Keratinocyte (primary cell): ENCODE results near the gene IFRD2. TPM values are rescaled to one million over a fixed set of nuclear protein-coding genes. Genes with fewer than 3 reads are reported as not detected.

Source experiments
- DNase-seq: peaks from one replicate; pipeline ENCODE4 v3.0.0-alpha.2; 2011; ENCODE audit warnings: low read depth, missing footprints, low spot score
- FAIRE-seq: peaks from 2 replicates; lab custom pipeline; 2011; peaks lifted over from hg19 to GRCh38; lab: Jason Lieb, UNC
- H2AFZ ChIP-seq: 2 replicates; pipeline ENCODE4 v1.6.0; 2012; ENCODE audit warnings: low read length, control low read depth, inconsistent platforms; ENCODE audit not compliant: control insufficient read depth
- H3K27ac ChIP-seq: 2 replicates; pipeline ENCODE4 v1.5.1; 2011; ENCODE audit warnings: low read length; ENCODE audit not compliant: control insufficient read depth, insufficient read depth
- H3K27me3 ChIP-seq: 3 replicates; pipeline ENCODE4 v1.6.0; 2011; ENCODE audit warnings: low read length; ENCODE audit not compliant: control insufficient read depth, insufficient read depth; ENCODE audit errors: extremely low read depth
- H3K36me3 ChIP-seq, 2 experiments: 2 replicates in 1 of 2; 3 replicates in 1 of 2; pipeline ENCODE4 v1.5.1; 2011; ENCODE audit warnings: low read length in 2 of 2, mild to moderate bottlenecking in 1 of 2; ENCODE audit not compliant: control insufficient read depth in 2 of 2, insufficient read depth in 2 of 2; ENCODE audit errors: extremely low read depth in 1 of 2
- H3K4me1 ChIP-seq: 3 replicates; pipeline ENCODE4 v1.5.1; 2011; ENCODE audit warnings: low read length; ENCODE audit not compliant: control insufficient read depth, insufficient read depth; ENCODE audit errors: extremely low read depth
- H3K4me2 ChIP-seq: 3 replicates; pipeline ENCODE4 v1.6.0; 2011; ENCODE audit warnings: low read depth, low read length; ENCODE audit not compliant: control insufficient read depth, insufficient read depth; ENCODE audit errors: extremely low read depth
- H3K4me3 ChIP-seq, 3 experiments: fragments of 200-600 bp in 1 of 3; sonication (generic) in 1 of 3; 2 replicates in 2 of 3; 3 replicates in 1 of 3; pipeline ENCODE4 v1.5.1; 2011 to 2016; ENCODE audit warnings: low read length in 3 of 3, mild to moderate bottlenecking in 3 of 3, control low read depth in 2 of 3, inconsistent platforms in 1 of 3, low read depth in 1 of 3, mixed read lengths in 1 of 3, mixed run types in 1 of 3, moderate library complexity in 1 of 3; ENCODE audit not compliant: control insufficient read depth in 2 of 3, insufficient read depth in 2 of 3; ENCODE audit errors: extremely low read depth in 1 of 3
- H3K79me2 ChIP-seq: 2 replicates; pipeline ENCODE4 v1.6.0; 2012; ENCODE audit warnings: low read length; ENCODE audit not compliant: control insufficient read depth, insufficient read depth
- H3K9ac ChIP-seq: 3 replicates; pipeline ENCODE4 v1.6.0; 2011; ENCODE audit warnings: low read length; ENCODE audit not compliant: control insufficient read depth, insufficient read depth; ENCODE audit errors: extremely low read depth
- H3K9me1 ChIP-seq: 3 replicates; pipeline ENCODE4 v1.6.0; 2011; ENCODE audit warnings: low read length; ENCODE audit not compliant: control insufficient read depth, insufficient read depth; ENCODE audit errors: extremely low read depth
- H3K9me3 ChIP-seq: 2 replicates; pipeline ENCODE4 v1.5.1; 2012; ENCODE audit warnings: low read depth, low read length; ENCODE audit not compliant: control insufficient read depth
- H4K20me1 ChIP-seq: 3 replicates; pipeline ENCODE4 v1.6.0; 2011; ENCODE audit warnings: low read length; ENCODE audit not compliant: control insufficient read depth, insufficient read depth; ENCODE audit errors: extremely low read depth
- EZH2 ChIP-seq: IDR thresholded peaks from one replicate; pipeline ENCODE4 v1.6.1; 2012; ENCODE audit warnings: inconsistent platforms, mild to moderate bottlenecking, low read length, moderate library complexity
- dilution Hi-C: fragments of 300-500 bp; cut with MboI; formaldehyde crosslinking; loops from one replicate; pipeline ENCODE4 v1.7.0; 2020; ENCODE audit warnings: low sequenced_read_pairs; ENCODE audit not compliant: extremely low pct_ligation_motif_present
- polyA plus RNA-seq, 5 experiments: library from polyadenylated mRNA; depleted of rRNA in 3 of 5; stranded (reverse) in 3 of 5; stranded (forward) in 1 of 5; unstranded in 1 of 5; fragments of >200 nt; gene quantifications; 1 replicate in 1 of 5; 2 replicates in 3 of 5; 3 replicates in 1 of 5; pipeline versions ENCODE4 v1.2.1 to v1.2.3, GENCODE V29; 2011 to 2012; ENCODE audit warnings: missing spikeins in 2 of 5, low read depth in 1 of 5, low replicate concordance in 1 of 5
- TF ChIP-seq, protein P1 (sequence below), 3 experiments: IDR thresholded peaks in 1 of 3; conservative IDR thresholded peaks in 1 of 3; optimal IDR thresholded peaks in 1 of 3; 2 replicates in 2 of 3; 3 replicates in 1 of 3; pipeline versions ENCODE3 to v1.5.1; 2011; ENCODE audit warnings: low read length in 3 of 3, mild to moderate bottlenecking in 3 of 3, moderate library complexity in 2 of 3, control low read depth in 1 of 3, inconsistent platforms in 1 of 3; ENCODE audit not compliant: insufficient read depth in 2 of 3; ENCODE audit errors: extremely low read depth in 1 of 3

IFRD2 gene
- polyA plus RNA-seq, 1 donor (not counting 4 experiments of a cell fraction or from before 2014, with no cell fraction given) = 50.3 TPM

DNA sequence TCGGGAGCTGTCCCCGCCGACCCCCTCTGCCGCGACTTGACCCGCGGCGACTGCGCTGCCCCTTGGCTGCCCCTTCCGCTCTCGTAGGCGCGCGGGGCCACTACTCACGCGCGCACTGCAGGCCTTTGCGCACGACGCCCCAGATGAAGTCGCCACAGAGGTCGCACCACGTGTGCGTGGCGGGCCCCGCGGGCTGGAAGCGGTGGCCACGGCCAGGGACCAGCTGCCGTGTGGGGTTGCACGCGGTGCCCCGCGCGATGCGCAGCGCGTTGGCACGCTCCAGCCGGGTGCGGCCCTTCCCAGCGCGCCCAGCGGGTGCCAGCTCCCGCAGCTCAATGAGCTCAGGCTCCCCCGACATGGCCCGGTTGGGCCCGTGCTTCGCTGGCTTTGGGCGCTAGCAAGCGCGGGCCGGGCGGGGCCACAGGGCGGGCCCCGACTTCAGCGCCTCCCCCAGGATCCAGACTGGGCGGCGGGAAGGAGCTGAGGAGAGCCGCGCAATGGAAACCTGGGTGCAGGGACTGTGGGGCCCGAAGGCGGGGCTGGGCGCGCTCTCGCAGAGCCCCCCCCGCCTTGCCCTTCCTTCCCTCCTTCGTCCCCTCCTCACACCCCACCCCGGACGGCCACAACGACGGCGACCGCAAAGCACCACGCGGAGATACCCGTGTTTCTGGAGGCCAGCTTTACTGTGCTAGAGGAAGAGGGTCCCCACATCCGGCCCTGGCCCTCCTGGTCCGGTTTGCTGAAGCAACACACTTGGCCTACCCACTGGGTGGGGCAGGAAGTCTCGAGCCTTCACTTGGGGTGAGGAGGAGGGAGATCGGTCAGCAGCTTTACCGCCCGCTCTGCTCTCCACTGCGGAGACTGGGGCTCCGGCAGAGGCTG is 48.5 kb upstream of the IFRD2 start, which contains the start of gene RASSF1:
Gene RASSF1 (minus strand): TSS at position 389 of the 882 bp plus-strand sequence. CDS start 31 bp downstream, at position 358.
- H3K27ac ChIP-seq = peak within 1 kb of the TSS; percentile 61
- TF ChIP-seq, protein P1, sequence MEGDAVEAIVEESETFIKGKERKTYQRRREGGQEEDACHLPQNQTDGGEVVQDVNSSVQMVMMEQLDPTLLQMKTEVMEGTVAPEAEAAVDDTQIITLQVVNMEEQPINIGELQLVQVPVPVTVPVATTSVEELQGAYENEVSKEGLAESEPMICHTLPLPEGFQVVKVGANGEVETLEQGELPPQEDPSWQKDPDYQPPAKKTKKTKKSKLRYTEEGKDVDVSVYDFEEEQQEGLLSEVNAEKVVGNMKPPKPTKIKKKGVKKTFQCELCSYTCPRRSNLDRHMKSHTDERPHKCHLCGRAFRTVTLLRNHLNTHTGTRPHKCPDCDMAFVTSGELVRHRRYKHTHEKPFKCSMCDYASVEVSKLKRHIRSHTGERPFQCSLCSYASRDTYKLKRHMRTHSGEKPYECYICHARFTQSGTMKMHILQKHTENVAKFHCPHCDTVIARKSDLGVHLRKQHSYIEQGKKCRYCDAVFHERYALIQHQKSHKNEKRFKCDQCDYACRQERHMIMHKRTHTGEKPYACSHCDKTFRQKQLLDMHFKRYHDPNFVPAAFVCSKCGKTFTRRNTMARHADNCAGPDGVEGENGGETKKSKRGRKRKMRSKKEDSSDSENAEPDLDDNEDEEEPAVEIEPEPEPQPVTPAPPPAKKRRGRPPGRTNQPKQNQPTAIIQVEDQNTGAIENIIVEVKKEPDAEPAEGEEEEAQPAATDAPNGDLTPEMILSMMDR (optimal IDR thresholded peaks at IDR 0.05 in 1 of 3, IDR thresholded peaks at IDR 0.05 in 1 of 3, conservative IDR thresholded peaks at IDR 0.05 in 1 of 3; ENCODE audit: extremely low read depth in 1 of 3, insufficient read depth in 2 of 3, low read length in 3 of 3) = no peak
- TF ChIP-seq EZH2 = no peak
- H3K27me3 ChIP-seq = no peaks in the 10 kb centered on the region
- peaks cover 18% of the 10 kb centered on the region for H3K79me2 ChIP-seq
- peak within 1 kb of the TSS; percentile 71 for H3K9ac ChIP-seq
- H3K4me1 ChIP-seq = peaks cover 39% of the 10 kb centered on the region
- DNase-seq (no peak), FAIRE-seq (no peak)
- no peaks in the 10 kb centered on the region for H3K36me3 ChIP-seq
- peak within 1 kb of the TSS; percentile 44 to 74 (median 69) for H3K4me3 ChIP-seq
- dilution Hi-C loops = no loop called here
- H3K9me3 ChIP-seq = no peaks in the 10 kb centered on the region
- no peaks in the 10 kb centered on the region for H4K20me1 ChIP-seq
- no peaks in the 10 kb centered on the region for H3K9me1 ChIP-seq
- peak within 1 kb of the TSS; percentile 82 for H2AFZ ChIP-seq
- peak within 1 kb of the TSS; percentile 92 for H3K4me2 ChIP-seq

DNA sequence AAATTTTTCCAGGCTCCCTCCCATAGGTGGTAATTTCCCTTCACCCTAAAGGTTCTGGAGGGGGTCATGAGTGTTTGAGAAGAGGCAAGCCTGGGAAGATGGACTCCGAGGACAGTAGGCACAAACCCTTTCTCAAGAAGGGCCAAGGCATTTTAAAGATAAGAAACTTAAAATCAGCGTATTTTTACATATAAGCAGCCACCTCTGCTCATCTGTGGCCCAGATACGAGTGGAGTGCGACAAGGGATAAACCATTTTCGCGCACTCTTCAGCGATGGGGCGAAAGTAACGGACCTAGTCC is 47.9 kb upstream of the IFRD2 start:
- TF ChIP-seq, protein P1 (optimal IDR thresholded peaks at IDR 0.05 in 1 of 3, IDR thresholded peaks at IDR 0.05 in 1 of 3, conservative IDR thresholded peaks at IDR 0.05 in 1 of 3; ENCODE audit: extremely low read depth in 1 of 3, insufficient read depth in 2 of 3, low read length in 3 of 3) = no peak
- no peak for TF ChIP-seq EZH2
- no peaks in the 10 kb centered on the region for H4K20me1 ChIP-seq
- H3K27ac ChIP-seq = peak overlapping the region; percentile 61
- H3K9me1 ChIP-seq = no peaks in the 10 kb centered on the region
- peak overlapping the region; percentile 44 to 74 (median 69) for H3K4me3 ChIP-seq
- dilution Hi-C loops = no loop called here
- H3K4me2 ChIP-seq = peak overlapping the region; percentile 92
- no peaks in the 10 kb centered on the region for H3K9me3 ChIP-seq
- H3K9ac ChIP-seq = peak overlapping the region; percentile 71
- FAIRE-seq = no peak
- peaks cover 41% of the 10 kb centered on the region for H3K4me1 ChIP-seq
- peaks cover 24% of the 10 kb centered on the region for H3K79me2 ChIP-seq
- DNase-seq = no peak
- peak overlapping the region; percentile 82 for H2AFZ ChIP-seq
- no peaks in the 10 kb centered on the region for H3K36me3 ChIP-seq
- H3K27me3 ChIP-seq = no peaks in the 10 kb centered on the region
